HG03457 (cell line): ENCODE measurements around the gene SMCO3.

Source experiments
- ATAC-seq: cut with Tn5 transposase; IDR thresholded peaks from one replicate; pipeline ENCODE4 v1.9.1; 2021; ENCODE audit warnings: moderate number of reproducible peaks; ENCODE audit not compliant: unreplicated experiment

Gene SMCO3

DNA sequence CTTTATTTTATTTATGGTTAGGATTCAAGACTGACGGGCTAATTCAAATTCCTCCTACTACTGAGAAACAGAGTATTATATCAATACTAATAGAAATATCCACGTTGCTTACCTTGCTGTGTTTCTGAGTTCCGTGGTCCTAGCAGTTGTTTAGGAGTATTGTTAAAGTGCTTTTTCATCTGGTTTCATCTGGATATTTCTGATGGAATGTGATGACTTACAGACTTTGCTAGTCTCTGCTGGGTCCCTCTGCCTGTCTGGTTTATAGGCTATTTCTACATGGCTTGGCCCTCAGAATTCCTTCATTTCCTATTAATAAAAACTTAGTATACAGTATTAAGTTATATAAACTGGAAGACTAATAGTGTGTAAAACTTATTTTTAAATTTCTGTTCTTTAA is at the start of gene SMCO3:
SMCO3 (minus strand) TSS at position 169 of the 400 bp plus-strand sequence. CDS start 7,502 bp downstream, outside the sequence.
- no peak for ATAC-seq

DNA sequence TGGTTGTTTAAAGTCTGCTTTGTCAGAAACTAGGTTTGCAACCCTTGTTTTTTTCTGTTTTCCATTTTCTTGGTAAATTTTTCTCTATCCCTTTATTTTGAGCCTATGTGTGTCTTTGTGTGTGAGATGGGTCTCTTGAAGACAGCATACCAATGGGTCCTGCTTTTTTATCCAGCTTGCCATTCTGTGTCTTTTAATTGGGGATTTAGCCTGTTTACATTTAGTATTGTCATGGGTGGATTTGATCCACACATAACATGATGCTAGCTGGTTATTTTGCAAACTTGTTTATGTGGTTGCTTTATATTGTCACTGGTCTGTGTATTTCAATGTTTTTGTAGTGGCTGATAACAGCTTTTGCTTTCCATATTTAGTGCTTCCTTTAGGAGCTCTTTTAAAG is 46.5 kb upstream of the SMCO3 start:
- ATAC-seq: no peak

DNA sequence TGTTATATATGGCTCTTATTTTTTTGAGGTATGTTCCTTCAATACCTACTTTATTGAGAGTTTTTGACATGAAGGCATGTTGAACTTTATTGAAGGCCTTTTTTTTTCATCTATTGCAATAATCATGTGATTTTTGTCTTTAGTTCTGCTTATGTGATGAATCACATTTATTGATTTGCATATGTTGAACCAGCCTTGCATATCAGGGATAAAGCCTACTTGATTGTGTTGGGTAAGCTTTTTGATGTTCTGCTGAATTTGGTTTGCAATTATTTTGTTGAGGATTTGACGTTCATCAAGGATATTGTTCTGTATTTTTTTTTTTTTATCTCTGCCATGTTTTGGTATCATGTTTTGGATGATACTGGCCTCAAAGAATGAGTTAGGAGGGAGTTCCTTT is 44.5 kb upstream of the SMCO3 start:
- ATAC-seq: no peak

DNA sequence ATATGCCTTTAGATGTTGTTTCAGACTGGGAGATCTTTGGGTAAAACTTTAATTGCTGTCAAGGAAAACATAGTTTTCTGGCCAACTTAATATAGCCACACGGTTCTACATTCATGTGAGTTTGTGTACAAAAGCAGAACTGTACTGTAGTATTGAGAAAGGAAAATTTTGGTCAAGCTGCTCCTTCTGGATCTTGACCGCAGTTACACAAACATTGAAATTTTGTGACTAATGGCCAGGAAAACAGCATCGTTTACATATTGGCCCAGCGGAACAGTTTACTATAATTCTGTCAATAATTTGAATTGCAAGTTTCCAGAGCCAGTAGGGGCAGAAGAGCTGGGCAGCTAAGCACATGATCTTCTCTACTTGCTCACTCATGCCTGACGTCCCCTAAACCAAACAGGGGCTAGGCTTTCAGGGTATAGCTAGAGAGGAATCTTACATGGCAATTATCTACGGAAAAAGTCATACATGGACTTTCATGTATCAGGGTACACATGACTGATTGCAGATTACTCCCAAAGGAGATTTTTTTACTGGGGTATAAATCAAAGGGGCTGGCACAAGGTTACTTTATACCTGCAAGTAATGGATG is 40.7 kb upstream of the SMCO3 start:
- no peak for ATAC-seq

- ATAC-seq: no peak
Observed at GRCh38 chr12:14853961-14854360, 40.0 kb upstream of the SMCO3 start.

- ATAC-seq: no peak
Observed at GRCh38 chr12:14852880-14853279, 38.9 kb upstream of the SMCO3 start.

DNA sequence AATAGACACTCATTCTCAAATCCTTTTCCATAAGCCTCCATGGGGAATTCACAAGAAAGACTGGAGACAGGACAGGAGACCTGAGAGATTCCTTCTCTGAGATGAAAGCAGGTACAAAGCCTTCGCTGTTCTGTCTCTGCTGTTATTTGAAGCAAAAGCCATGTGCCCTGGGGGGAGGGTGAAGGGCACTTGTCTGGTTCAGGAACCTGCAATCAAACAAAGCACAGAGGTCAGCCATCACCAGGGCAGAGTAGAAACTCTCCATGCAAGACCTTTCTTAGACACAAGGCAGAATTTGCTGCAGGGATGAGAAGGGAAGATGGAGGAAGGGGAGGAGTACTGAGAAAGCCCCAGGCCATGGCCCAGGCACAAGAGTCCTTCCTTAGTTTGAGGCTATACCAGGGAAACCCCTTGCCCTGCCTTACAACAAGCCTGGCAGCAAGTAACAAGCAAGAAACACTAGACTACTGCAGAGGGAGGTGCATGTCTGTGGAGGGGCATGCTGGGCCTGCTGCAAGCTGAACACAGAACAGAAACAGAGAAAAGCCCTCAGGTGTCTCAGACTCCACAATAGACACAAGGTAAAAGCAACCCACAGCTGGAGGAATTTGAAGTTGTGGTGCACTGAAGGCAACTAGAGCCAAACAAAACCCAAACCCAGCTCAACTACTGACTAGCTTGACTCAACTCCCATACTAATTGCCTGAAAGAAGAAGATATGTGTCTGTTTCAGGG is 37.1 kb upstream of the SMCO3 start:
- ATAC-seq: no peak

DNA sequence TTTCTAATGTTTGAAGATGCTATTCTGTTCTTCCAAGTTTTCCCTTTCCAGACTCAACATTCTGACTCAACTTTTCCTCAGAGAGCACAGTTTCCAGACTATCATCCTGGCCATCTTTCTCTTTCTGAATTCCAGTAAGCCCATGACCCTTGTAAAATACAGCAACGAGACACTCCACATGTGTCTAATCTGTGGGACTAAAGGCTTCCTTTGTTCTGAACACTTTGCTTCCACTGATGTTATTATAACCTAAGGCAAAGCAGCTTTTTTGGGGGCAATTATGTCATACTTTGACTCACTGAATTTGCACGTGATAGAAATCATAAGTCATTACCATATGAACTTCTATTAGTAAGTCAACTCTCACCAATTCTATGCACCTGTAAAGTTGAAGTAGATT is 35.7 kb upstream of the SMCO3 start:
- no peak for ATAC-seq

DNA sequence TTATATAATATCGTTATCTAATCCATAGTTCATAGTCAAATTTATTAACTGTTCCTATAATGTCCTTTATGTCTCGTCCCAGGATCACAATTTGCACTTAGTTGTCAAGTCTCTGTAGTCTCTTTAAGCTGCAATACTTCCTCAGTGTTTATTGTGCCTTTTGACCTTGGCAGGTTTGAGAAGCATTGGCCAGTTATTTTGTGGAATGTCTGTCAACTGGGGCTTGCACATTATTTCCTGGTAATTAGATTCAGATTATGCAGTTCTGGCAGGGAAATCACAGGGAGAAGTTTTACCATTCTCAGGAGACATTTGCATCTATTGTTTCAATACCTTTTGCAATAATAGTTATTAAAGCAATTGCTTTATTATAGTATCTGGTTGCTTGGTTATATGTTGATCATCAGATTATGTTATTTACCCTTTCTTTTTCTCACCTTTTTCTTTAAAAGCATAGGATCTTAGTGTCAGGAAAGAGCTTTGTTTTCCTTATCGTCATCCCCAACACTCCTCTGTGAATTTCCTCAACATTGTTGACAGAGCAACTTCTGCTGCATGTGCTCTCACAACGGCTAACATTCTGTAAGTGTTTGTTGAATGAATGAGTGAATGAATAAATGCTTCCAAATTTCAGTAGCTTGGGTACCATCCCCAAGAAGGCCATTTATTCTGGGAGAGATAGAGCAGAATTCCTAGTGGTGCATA is 33.0 kb upstream of the SMCO3 start:
- no peak for ATAC-seq

- ATAC-seq: no peak
Observed at GRCh38 chr12:14846042-14846587, 32.1 kb upstream of the SMCO3 start.

- no peak for ATAC-seq
Observed at GRCh38 chr12:14845350-14845750, 31.4 kb upstream of the SMCO3 start.

GRCh38 chr12:14844401-14844800 is 30.4 kb upstream of the SMCO3 start:
- no peak for ATAC-seq

GRCh38 chr12:14843425-14843887 is 29.5 kb upstream of the SMCO3 start, which contains the start of gene ART4:
TSS of gene ART4 (minus strand) at chr12:14843526. CDS start at chr12:14843113, 413 bp downstream.
- no peak for ATAC-seq

- no peak for ATAC-seq
Observed at GRCh38 chr12:14842315-14842714, 28.3 kb upstream of the SMCO3 start.

DNA sequence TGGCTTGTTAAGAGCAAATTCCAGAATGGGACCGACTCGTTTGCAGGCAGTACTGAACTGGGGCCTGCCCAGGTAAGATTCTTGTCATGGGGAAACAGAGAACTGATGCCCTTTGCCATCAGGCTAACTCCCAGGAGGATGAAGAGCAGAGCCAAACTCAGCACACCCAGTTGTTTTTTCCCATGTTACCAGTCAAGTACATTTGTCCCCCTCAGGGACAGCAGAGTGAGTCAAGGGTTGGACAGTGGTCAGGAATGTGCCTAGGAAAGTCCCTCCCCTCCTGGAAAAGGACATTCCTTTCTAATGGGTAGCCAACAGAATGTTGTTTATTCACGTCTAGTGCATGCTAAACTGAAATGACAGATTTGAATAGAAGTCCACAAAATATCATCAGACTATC is 27.8 kb upstream of the SMCO3 start:
- no peak for ATAC-seq

DNA sequence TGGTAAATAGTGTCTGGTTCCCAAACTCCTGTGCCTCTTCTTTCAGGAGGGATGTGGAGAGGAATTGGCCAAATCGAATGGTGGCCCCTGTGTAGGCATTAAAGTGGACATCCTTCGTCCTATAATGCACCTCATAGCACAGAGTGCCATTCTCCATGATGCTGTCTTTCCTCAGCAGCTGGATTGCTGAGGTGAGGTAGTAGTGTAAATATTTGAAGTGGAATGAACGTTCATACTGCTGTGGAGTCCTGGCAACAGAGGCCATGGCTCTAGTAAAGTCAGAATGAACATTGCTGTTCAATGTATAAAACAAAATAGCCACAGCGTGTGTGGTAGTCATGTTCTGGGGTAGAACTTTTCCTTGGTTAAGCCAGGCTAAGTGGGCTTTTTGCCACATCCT is 26.6 kb upstream of the SMCO3 start:
- ATAC-seq: no peak

DNA sequence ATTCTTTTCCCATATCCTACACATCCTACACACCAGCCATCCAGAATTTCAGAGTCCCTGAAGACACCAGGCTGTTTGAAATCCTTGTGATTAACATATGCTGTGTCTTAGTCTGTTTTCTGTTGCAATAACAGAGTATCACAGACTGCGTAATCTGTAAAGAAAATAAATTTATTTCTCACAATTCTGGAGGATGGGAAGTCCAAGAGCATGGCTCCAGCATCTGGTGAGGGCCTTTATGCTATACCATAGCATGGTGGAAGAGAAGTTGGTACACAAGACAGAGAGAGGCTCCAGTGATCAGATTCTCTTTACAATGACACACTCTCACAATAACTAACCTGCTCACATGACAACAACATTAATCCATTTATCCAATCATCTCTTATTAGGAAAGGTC is 25.3 kb upstream of the SMCO3 start:
- ATAC-seq: no peak

GRCh38 chr12:14836336-14837210 is 22.6 kb upstream of the SMCO3 start:
- ATAC-seq: no peak

DNA sequence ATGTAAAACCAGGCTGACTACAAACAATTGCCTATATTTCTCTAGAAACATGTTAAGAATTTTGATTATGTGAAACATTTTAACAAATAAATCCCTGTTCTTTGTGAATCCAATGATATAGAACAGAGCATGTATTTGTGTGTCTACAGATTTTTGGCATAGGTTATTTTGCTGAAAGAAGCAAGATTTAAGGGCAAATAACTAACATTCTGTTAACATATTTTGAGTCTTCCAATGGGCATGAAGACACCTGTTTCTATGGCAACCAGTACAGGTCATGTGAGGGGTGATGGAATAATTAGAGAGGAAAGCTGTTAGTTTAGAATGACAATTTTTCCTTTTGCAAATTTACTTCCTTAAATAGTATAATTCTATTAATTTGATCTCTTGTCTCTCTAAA is 20.5 kb upstream of the SMCO3 start:
- ATAC-seq: no peak

GRCh38 chr12:14833952-14834351 is 20.0 kb upstream of the SMCO3 start:
- ATAC-seq: no peak

GRCh38 chr12:14833336-14833735 is 19.4 kb upstream of the SMCO3 start:
- ATAC-seq: no peak
